Stimulated activated naive CD8-positive, alpha-beta T cell treated with anti-CD3 and anti-CD28 coated beads, Interleukin-15, amount 100 ng/mL, for 72 hours (primary cell): ENCODE measurements around the gene AKR1E2.

Source experiments
- ATAC-seq: fragments of 150-1000 bp; cut with Tn5 transposase; 2 replicates; pipeline ENCODE4 v1.10.0; 2021; ENCODE audit warnings: mild to moderate bottlenecking, moderate library complexity
- DNase-seq, 2 donors: peaks; one replicate each; pipeline ENCODE4 v3.0.0; 2021 to 2022
- H3K27ac Mint-ChIP-seq, 2 donors: one replicate each; pipeline ENCODE4 v1.8.0; 2022; ENCODE audit warnings: mild to moderate bottlenecking in 2 of 2, mixed read lengths in 2 of 2, moderate library complexity in 2 of 2
- H3K27me3 Mint-ChIP-seq: one replicate; pipeline ENCODE4 v1.8.0; 2022; ENCODE audit warnings: mixed read lengths
- H3K4me1 Mint-ChIP-seq: one replicate; pipeline ENCODE4 v1.8.0; 2022; ENCODE audit warnings: mild to moderate bottlenecking, mixed read lengths
- H3K4me3 Mint-ChIP-seq, 2 donors: one replicate each; pipeline ENCODE4 v1.8.0; 2022; ENCODE audit warnings: mild to moderate bottlenecking in 2 of 2, mixed read lengths in 2 of 2, moderate library complexity in 1 of 2
- H3K9me3 Mint-ChIP-seq, 2 donors: one replicate each; pipeline ENCODE4 v1.8.0; 2022; ENCODE audit warnings: mixed read lengths in 2 of 2

Gene AKR1E2

GRCh38 chr10:4848356-4849041 is 22.5 kb downstream of the AKR1E2 start:
- ATAC-seq (no peak), DNase-seq (no peak)
- Mint-ChIP-seq H3K27ac (peak overlapping the region in 1 of 2 donors; percentile 28), H3K4me1 (peaks cover 6% of the 10 kb centered on the region), H3K9me3 (no peaks in the 10 kb centered on the region), H3K27me3 (no peaks in the 10 kb centered on the region), H3K4me3 (no peak overlapping the region)

- no peak for ATAC-seq
- DNase-seq = no peak
- Mint-ChIP-seq H3K9me3 (no peaks in the 10 kb centered on the region), H3K4me1 (peaks cover 6% of the 10 kb centered on the region), H3K27ac (no peak overlapping the region), H3K4me3 (no peak overlapping the region), H3K27me3 (no peaks in the 10 kb centered on the region)
Measured at GRCh38 chr10:4849042-4849402, 23.0 kb downstream of the AKR1E2 start.

- peaks cover 6% of the 10 kb centered on the region for H3K4me1 Mint-ChIP-seq
- H3K27me3 Mint-ChIP-seq = no peaks in the 10 kb centered on the region
- H3K4me3 Mint-ChIP-seq = no peak overlapping the region
- DNase-seq = peak; percentile 77 to 83
- no peaks in the 10 kb centered on the region for H3K9me3 Mint-ChIP-seq
- H3K27ac Mint-ChIP-seq = no peak overlapping the region
- ATAC-seq = peak; percentile 89
Measured at GRCh38 chr10:4849555-4850242, 23.7 kb downstream of the AKR1E2 start.

GRCh38 chr10:4850397-4850796 is 24.4 kb downstream of the AKR1E2 start:
- DNase-seq (no peak), ATAC-seq (no peak)
- no peak overlapping the region for H3K27ac Mint-ChIP-seq
- H3K4me3 Mint-ChIP-seq = no peak overlapping the region
- H3K9me3 Mint-ChIP-seq = no peaks in the 10 kb centered on the region
- peaks cover 6% of the 10 kb centered on the region for H3K4me1 Mint-ChIP-seq
- no peaks in the 10 kb centered on the region for H3K27me3 Mint-ChIP-seq

GRCh38 chr10:4851176-4851575 is 25.2 kb downstream of the AKR1E2 start:
- ATAC-seq (no peak), DNase-seq (no peak)
- Mint-ChIP-seq H3K4me3 (no peak overlapping the region), H3K4me1 (peaks cover 6% of the 10 kb centered on the region), H3K27me3 (no peaks in the 10 kb centered on the region), H3K9me3 (no peaks in the 10 kb centered on the region), H3K27ac (no peak overlapping the region)

- Mint-ChIP-seq H3K27me3 (no peaks in the 10 kb centered on the region), H3K4me1 (peaks cover 6% of the 10 kb centered on the region), H3K4me3 (no peak overlapping the region), H3K9me3 (no peaks in the 10 kb centered on the region), H3K27ac (no peak overlapping the region)
- no peak for ATAC-seq
- DNase-seq = no peak
Measured at GRCh38 chr10:4851846-4852245, 25.8 kb downstream of the AKR1E2 start.

- Mint-ChIP-seq H3K9me3 (no peaks in the 10 kb centered on the region), H3K27me3 (no peaks in the 10 kb centered on the region), H3K4me3 (no peak overlapping the region), H3K4me1 (no peaks in the 10 kb centered on the region), H3K27ac (no peak overlapping the region)
- DNase-seq = no peak
- no peak for ATAC-seq
Measured at GRCh38 chr10:4865945-4866661, 40.1 kb downstream of the AKR1E2 start.

GRCh38 chr10:4867109-4867519 is 41.1 kb downstream of the AKR1E2 start:
- no peak overlapping the region for H3K4me3 Mint-ChIP-seq
- H3K27ac Mint-ChIP-seq = no peak overlapping the region
- no peaks in the 10 kb centered on the region for H3K4me1 Mint-ChIP-seq
- H3K9me3 Mint-ChIP-seq = no peaks in the 10 kb centered on the region
- H3K27me3 Mint-ChIP-seq = no peaks in the 10 kb centered on the region
- ATAC-seq = no peak
- DNase-seq = no peak

GRCh38 chr10:4867520-4868356 is 41.7 kb downstream of the AKR1E2 start:
- Mint-ChIP-seq H3K27ac (no peak overlapping the region), H3K4me3 (no peak overlapping the region), H3K27me3 (peaks cover under 1% of the 10 kb centered on the region), H3K9me3 (no peaks in the 10 kb centered on the region), H3K4me1 (no peaks in the 10 kb centered on the region)
- ATAC-seq (no peak), DNase-seq (no peak)

GRCh38 chr10:4868357-4868657 is 42.3 kb downstream of the AKR1E2 start:
- no peak for DNase-seq
- Mint-ChIP-seq H3K27me3 (peaks cover 7% of the 10 kb centered on the region), H3K27ac (no peak overlapping the region), H3K4me3 (no peak overlapping the region), H3K9me3 (no peaks in the 10 kb centered on the region), H3K4me1 (no peaks in the 10 kb centered on the region)
- no peak for ATAC-seq

GRCh38 chr10:4882704-4883078 is 56.7 kb downstream of the AKR1E2 start:
- no peak overlapping the region for H3K4me3 Mint-ChIP-seq
- H3K4me1 Mint-ChIP-seq = peaks cover 4% of the 10 kb centered on the region
- H3K9me3 Mint-ChIP-seq = no peaks in the 10 kb centered on the region
- H3K27me3 Mint-ChIP-seq = no peaks in the 10 kb centered on the region
- ATAC-seq (no peak), DNase-seq (no peak)
- no peak overlapping the region for H3K27ac Mint-ChIP-seq

GRCh38 chr10:4883079-4883739 is 57.2 kb downstream of the AKR1E2 start:
- no peak overlapping the region for H3K4me3 Mint-ChIP-seq
- DNase-seq (no peak), ATAC-seq (no peak)
- peaks cover 4% of the 10 kb centered on the region for H3K4me1 Mint-ChIP-seq
- H3K9me3 Mint-ChIP-seq = no peaks in the 10 kb centered on the region
- no peak overlapping the region for H3K27ac Mint-ChIP-seq
- H3K27me3 Mint-ChIP-seq = no peaks in the 10 kb centered on the region

- Mint-ChIP-seq H3K9me3 (no peaks in the 10 kb centered on the region), H3K27me3 (no peaks in the 10 kb centered on the region), H3K4me3 (no peak overlapping the region), H3K4me1 (peaks cover 4% of the 10 kb centered on the region), H3K27ac (no peak overlapping the region)
- DNase-seq = no peak
- no peak for ATAC-seq
Measured at GRCh38 chr10:4885162-4885561, 59.2 kb downstream of the AKR1E2 start.

- Mint-ChIP-seq H3K27ac (peak overlapping the region in 1 of 2 donors; percentile 76), H3K27me3 (no peaks in the 10 kb centered on the region), H3K4me3 (no peak overlapping the region), H3K4me1 (peaks cover 4% of the 10 kb centered on the region), H3K9me3 (no peaks in the 10 kb centered on the region)
- ATAC-seq (no peak), DNase-seq (no peak)
Measured at GRCh38 chr10:4887501-4887900, 61.5 kb downstream of the AKR1E2 start.

- H3K27ac Mint-ChIP-seq = no peak overlapping the region
- DNase-seq (no peak), ATAC-seq (no peak)
- H3K27me3 Mint-ChIP-seq = no peaks in the 10 kb centered on the region
- no peaks in the 10 kb centered on the region for H3K9me3 Mint-ChIP-seq
- peaks cover 4% of the 10 kb centered on the region for H3K4me1 Mint-ChIP-seq
- no peak overlapping the region for H3K4me3 Mint-ChIP-seq
Measured at GRCh38 chr10:4888236-4888635, 62.2 kb downstream of the AKR1E2 start.
